ENCODE data around the gene CHST14. TPM values are rescaled to one million over a fixed set of nuclear protein-coding genes. Genes with fewer than 3 reads are reported as not detected.

Gene CHST14
- total RNA-seq, 1 donor from 2014 or later: 11.1 TPM

Other genes starting within 250 kb of the CHST14 start
- 9.4 TPM for gene PAK6, start 231.9 kb upstream of the CHST14 start, total RNA-seq (ENCODE audit: insufficient read depth, low replicate concordance)
- not detected for gene ANKRD63, start 187.9 kb upstream of the CHST14 start, total RNA-seq (ENCODE audit: insufficient read depth, low replicate concordance)
- 6.3 TPM for gene PLCB2, start 163.0 kb upstream of the CHST14 start, total RNA-seq (ENCODE audit: insufficient read depth, low replicate concordance)
- 26.7 TPM for gene INAFM2, start 147.3 kb upstream of the CHST14 start, total RNA-seq (ENCODE audit: insufficient read depth, low replicate concordance)
- 13.0 TPM for gene CCDC9B, start 130.0 kb upstream of the CHST14 start, total RNA-seq (ENCODE audit: insufficient read depth, low replicate concordance)
- not detected for gene PHGR1, start 120.0 kb upstream of the CHST14 start, total RNA-seq (ENCODE audit: insufficient read depth, low replicate concordance)
- 1.2 TPM for gene DISP2, start 112.8 kb upstream of the CHST14 start, total RNA-seq (ENCODE audit: insufficient read depth, low replicate concordance)
- gene KNSTRN, start 88.3 kb upstream of the CHST14 start, total RNA-seq (ENCODE audit: insufficient read depth, low replicate concordance): 13.5 TPM
- 37.6 TPM for gene IVD, start 65.2 kb upstream of the CHST14 start, total RNA-seq (ENCODE audit: insufficient read depth, low replicate concordance)
- 5.8 TPM for gene BAHD1, start 30.0 kb upstream of the CHST14 start, total RNA-seq (ENCODE audit: insufficient read depth, low replicate concordance)
- 20.0 TPM for gene CCDC32, start 94.1 kb downstream of the CHST14 start, total RNA-seq (ENCODE audit: insufficient read depth, low replicate concordance)
- 8.4 TPM for gene RPUSD2, start 98.3 kb downstream of the CHST14 start, total RNA-seq (ENCODE audit: insufficient read depth, low replicate concordance)
- gene KNL1, start 123.3 kb downstream of the CHST14 start, total RNA-seq (ENCODE audit: insufficient read depth, low replicate concordance): 13.0 TPM
- gene RAD51, start 224.2 kb downstream of the CHST14 start, total RNA-seq (ENCODE audit: insufficient read depth, low replicate concordance): 0.48 TPM